ENCODE measurements around the gene CSH2.
"Not testable (repeated sequence)": the region's sequence is repeated elsewhere in the genome, so short reads cannot be mapped to it uniquely, and the experiment has no call there.

- not testable (repeated sequence) for TF ChIP-seq SMARCE1 (IDR thresholded peaks at IDR 0.05; ENCODE audit: borderline replicate concordance); CTCF (CRISPR knock-in tag; IDR thresholded peaks at IDR 0.05); ZMYM3 (CRISPR knock-in tag; IDR thresholded peaks at IDR 0.05); HDAC6 (IDR thresholded peaks at IDR 0.05; ENCODE audit: low read depth, low read length); ZNF281 (CRISPR knock-in tag; IDR thresholded peaks at IDR 0.05; ENCODE audit: borderline replicate concordance); KDM1A (CRISPR knock-in tag; IDR thresholded peaks at IDR 0.05); SRSF4 (IDR thresholded peaks at IDR 0.05; ENCODE audit: low read depth, low read length, poor library complexity, severe bottlenecking); ZNF512B (CRISPR knock-in tag; IDR thresholded peaks at IDR 0.05; ENCODE audit: borderline replicate concordance); ZNF253 (CRISPR knock-in tag; IDR thresholded peaks at IDR 0.05; ENCODE audit: borderline replicate concordance); HNRNPH1 (optimal IDR thresholded peaks at IDR 0.05; ENCODE audit: low read depth, low read length); SUZ12 (IDR thresholded peaks at IDR 0.05; ENCODE audit: low read depth, low read length); POLR2A (IDR thresholded peaks at IDR 0.05; ENCODE audit: insufficient read depth in 1 of 2, low read depth in 2 of 2, low read length in 2 of 2)
- TF ChIP-seq, protein P1, sequence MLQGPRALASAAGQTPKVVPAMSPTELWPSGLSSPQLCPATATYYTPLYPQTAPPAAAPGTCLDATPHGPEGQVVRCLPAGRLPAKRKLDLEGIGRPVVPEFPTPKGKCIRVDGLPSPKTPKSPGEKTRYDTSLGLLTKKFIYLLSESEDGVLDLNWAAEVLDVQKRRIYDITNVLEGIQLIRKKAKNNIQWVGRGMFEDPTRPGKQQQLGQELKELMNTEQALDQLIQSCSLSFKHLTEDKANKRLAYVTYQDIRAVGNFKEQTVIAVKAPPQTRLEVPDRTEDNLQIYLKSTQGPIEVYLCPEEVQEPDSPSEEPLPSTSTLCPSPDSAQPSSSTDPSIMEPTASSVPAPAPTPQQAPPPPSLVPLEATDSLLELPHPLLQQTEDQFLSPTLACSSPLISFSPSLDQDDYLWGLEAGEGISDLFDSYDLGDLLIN (CRISPR knock-in tag; IDR thresholded peaks at IDR 0.05; ENCODE audit: borderline replicate concordance), result not testable (repeated sequence)
Observed at GRCh38 chr17:63874061-63874626, 667 bp upstream of the CSH2 start.
